ENCODE data around the gene GALM. TPM values are rescaled to one million over a fixed set of nuclear protein-coding genes. Genes with fewer than 3 reads are reported as not detected.
A peak's percentile ranks its signal among the peaks of the same experiment; 100 is the strongest.
"Not testable (repeated sequence)": the region's sequence is repeated elsewhere in the genome, so short reads cannot be mapped to it uniquely, and the experiment has no call there.

Gene GALM
- total and polyA plus RNA-seq, 8 donors, result 12.8 to 33.6 (median 25.3) TPM

GRCh38 chr2:38635139-38635538, 30.8 kb upstream of the GALM start:
- H3K4me1 ChIP-seq, result no peaks in the 10 kb centered on the region
- intact Hi-C loops (cut with DNase I), result no loop called here
- no peaks in the 10 kb centered on the region for H3K27me3 ChIP-seq
- H3K4me3 ChIP-seq, result no peak overlapping the region
- ATAC-seq (no peak), DNase-seq (no peak)
- H3K36me3 ChIP-seq, result no peaks in the 10 kb centered on the region
- TF ChIP-seq CTCF (IDR thresholded peaks at IDR 0.05), result no peak
- no peak overlapping the region for H3K27ac ChIP-seq
- H3K9me3 ChIP-seq, result no peaks in the 10 kb centered on the region

- Histone ChIP-seq H3K4me1 (no peaks in the 10 kb centered on the region), H3K9me3 (no peaks in the 10 kb centered on the region), H3K4me3 (no peak overlapping the region), H3K36me3 (no peaks in the 10 kb centered on the region), H3K27me3 (no peaks in the 10 kb centered on the region), H3K27ac (no peak overlapping the region)
- intact Hi-C loops (cut with DNase I), result no loop called here
- TF ChIP-seq CTCF (IDR thresholded peaks at IDR 0.05), result no peak
- DNase-seq, result no peak
- no peak for ATAC-seq
Measured at GRCh38 chr2:38636069-38636468, 29.8 kb upstream of the GALM start.

- H3K9me3 ChIP-seq; H3K4me1 ChIP-seq; intact Hi-C loops (cut with DNase I); H3K36me3 ChIP-seq; ATAC-seq; H3K4me3 ChIP-seq; DNase-seq; H3K27me3 ChIP-seq; H3K27ac ChIP-seq: not testable (repeated sequence)
Measured at GRCh38 chr2:38642373-38643017, 23.4 kb upstream of the GALM start.

GRCh38 chr2:38643021-38643671, 22.8 kb upstream of the GALM start:
- H3K36me3 ChIP-seq, result no peaks in the 10 kb centered on the region
- peak overlapping the region in 1 of 2 donors; percentile 49 for H3K27ac ChIP-seq
- DNase-seq, result no peak
- intact Hi-C loops (cut with DNase I), result no loop called here
- peaks cover 0 to 4% of the 10 kb centered on the region in 2 donors for H3K4me1 ChIP-seq
- no peaks in the 10 kb centered on the region for H3K27me3 ChIP-seq
- no peak for TF ChIP-seq CTCF (IDR thresholded peaks at IDR 0.05)
- ATAC-seq, result no peak
- no peak overlapping the region for H3K4me3 ChIP-seq
- H3K9me3 ChIP-seq, result no peaks in the 10 kb centered on the region

- H3K27ac ChIP-seq, result peak overlapping the region in 1 of 2 donors; percentile 49
- DNase-seq; intact Hi-C loops (cut with DNase I): not testable (repeated sequence)
Measured at GRCh38 chr2:38643683-38644511, 22.0 kb upstream of the GALM start.

More at GRCh38 chr2:38643683-38644511, 22.0 kb upstream of the GALM start:
- H3K27me3 ChIP-seq, ATAC-seq, H3K4me1 ChIP-seq, H3K36me3 ChIP-seq, H3K9me3 ChIP-seq, H3K4me3 ChIP-seq: not testable (repeated sequence)
